Activated T-helper 2 cell treated with anti-CD3 and anti-CD28 coated beads, Interferon-gamma antibody, Interleukin-2, Interleukin-4, amounts not matched to agents 10 μg/mL and 5 μg/mL and 100 μg/mL, durations not matched to agents 14 hours and 24 hours and 36 hours (primary cell): ENCODE data around the gene HIRA. TPM values are rescaled to one million over a fixed set of nuclear protein-coding genes. Genes with fewer than 3 reads are reported as not detected.

ENCODE experiments used
- DNase-seq: peaks from one replicate; pipeline ENCODE4 v3.0.0; 2021; ENCODE audit warnings: low spot score
- H3K27ac Mint-ChIP-seq: one replicate; pipeline ENCODE4 v1.8.0; 2021; ENCODE audit warnings: mixed read lengths
- H3K27me3 Mint-ChIP-seq: one replicate; pipeline ENCODE4 v1.8.0; 2021; ENCODE audit warnings: low read depth, mixed read lengths
- H3K36me3 Mint-ChIP-seq: one replicate; pipeline ENCODE4 v1.8.0; 2021; ENCODE audit warnings: low read depth, mixed read lengths
- H3K4me1 Mint-ChIP-seq: one replicate; pipeline ENCODE4 v1.8.0; 2021; ENCODE audit warnings: low read depth, mixed read lengths
- H3K4me3 Mint-ChIP-seq: one replicate; pipeline ENCODE4 v1.8.0; 2021; ENCODE audit warnings: low read depth, mild to moderate bottlenecking, moderate library complexity, mixed read lengths
- H3K9me3 Mint-ChIP-seq: one replicate; pipeline ENCODE4 v1.8.0; 2021; ENCODE audit warnings: mixed read lengths
- intact Hi-C: fragments of 100-400 bp; cut with micrococcal nuclease; formaldehyde crosslinking; loops from one replicate; pipeline ENCODE4 v1.15.1; 2023
- total RNA-seq: library from RNA; stranded (reverse); gene quantifications from 2 replicates; pipeline ENCODE4 v1.2.3, GENCODE V29; 2022

The HIRA gene
- total RNA-seq, 1 donor from 2014 or later, result 36.0 TPM

DNA sequence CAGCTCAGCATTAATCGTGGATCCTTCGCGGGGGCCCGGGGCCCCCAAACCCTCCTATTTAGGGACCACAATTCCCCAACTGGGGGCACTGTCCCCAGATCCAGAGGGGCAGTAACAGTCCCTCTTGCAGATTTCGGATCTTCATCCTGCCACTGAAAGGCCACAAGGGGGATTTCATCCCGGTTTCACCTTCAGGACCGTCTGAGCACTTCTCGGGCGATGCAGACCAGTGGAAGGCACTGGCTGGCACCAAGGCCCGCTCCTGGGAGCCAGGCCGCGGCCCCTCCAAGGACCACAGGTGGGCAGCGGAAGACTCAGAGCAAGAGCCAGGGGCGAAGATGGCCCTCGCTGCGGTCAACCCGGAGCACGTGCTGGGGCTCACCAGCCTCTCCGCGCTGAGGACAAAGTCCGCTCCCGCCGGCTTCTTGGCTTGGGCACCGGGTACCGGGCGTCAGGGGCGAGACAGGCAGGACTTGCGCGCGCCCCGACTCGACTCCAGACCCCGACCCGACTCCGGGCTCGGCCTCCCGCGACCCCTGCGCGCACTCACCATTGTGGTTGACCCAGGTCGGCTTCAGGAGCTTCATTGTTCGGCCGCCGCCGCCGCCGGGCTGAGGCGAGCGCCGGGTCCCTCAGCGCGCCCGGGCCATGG, 517 bp downstream of the HIRA start:
- Mint-ChIP-seq H3K4me3 (peak overlapping the region; percentile 88), H3K27ac (peak overlapping the region; percentile 79), H3K27me3 (no peaks in the 10 kb centered on the region), H3K4me1 (peaks cover 47% of the 10 kb centered on the region), H3K36me3 (peaks cover 63% of the 10 kb centered on the region), H3K9me3 (no peaks in the 10 kb centered on the region)
- DNase-seq, result peak; percentile 31
- intact Hi-C loops, result loop anchor here (1.0 to 5.0 kb wide), 2 partner anchors 12 to 139 kb away; partner anchors contain the start of gene CLTCL1

DNA sequence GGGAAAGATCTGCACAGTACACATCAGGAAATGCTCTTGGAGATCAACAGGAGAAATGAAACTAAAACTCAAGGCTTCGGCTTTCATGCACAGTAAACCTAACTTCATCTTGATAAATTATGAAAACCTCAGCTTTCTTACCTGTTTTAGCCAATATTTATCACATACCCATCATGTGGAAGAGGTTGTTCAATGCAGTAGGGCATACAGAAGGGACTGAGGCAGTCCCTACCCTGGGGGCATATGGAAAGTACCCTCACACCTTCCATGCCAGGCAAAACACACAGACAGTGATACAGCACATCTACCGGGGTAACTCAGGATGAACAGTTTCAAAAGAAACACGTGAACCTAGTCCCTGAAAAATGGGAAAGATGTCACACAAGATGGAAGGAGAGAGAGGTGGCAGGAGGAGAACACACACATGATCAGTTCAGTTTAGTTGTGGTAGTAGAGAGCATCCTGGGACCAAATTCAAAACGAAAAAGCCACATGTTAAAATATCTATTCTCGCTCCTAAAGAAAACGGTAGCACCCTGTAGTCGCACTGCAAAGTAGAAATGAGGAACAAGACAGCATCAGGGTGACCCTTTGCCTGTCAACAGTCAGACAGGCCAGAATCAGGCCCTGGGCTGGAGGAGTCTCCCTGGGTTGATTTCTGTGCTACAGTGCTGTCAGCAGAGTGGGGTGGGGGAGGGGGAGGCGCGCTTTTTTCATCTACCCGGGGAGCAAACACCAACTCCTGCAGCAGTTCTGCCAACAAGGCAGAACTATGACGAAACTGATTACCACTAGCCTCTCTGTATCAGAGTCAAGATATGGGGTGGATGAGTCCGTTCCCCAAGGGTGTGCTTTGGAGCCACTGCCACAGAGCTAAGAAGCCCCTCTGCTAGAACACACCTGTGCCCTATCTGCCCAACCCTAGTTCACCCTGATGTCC, 1.3 kb downstream of the HIRA start:
- H3K9me3 Mint-ChIP-seq, result no peaks in the 10 kb centered on the region
- H3K36me3 Mint-ChIP-seq, result peaks cover 60% of the 10 kb centered on the region
- H3K4me1 Mint-ChIP-seq, result peaks cover 46% of the 10 kb centered on the region
- H3K4me3 Mint-ChIP-seq, result peak overlapping the region; percentile 88
- peak overlapping the region; percentile 79 for H3K27ac Mint-ChIP-seq
- intact Hi-C loops, result loop anchor here (1.0 to 5.0 kb wide), 2 partner anchors 11 to 138 kb away; partner anchors contain the start of gene CLTCL1
- DNase-seq, result peak; percentile 26
- no peaks in the 10 kb centered on the region for H3K27me3 Mint-ChIP-seq

DNA sequence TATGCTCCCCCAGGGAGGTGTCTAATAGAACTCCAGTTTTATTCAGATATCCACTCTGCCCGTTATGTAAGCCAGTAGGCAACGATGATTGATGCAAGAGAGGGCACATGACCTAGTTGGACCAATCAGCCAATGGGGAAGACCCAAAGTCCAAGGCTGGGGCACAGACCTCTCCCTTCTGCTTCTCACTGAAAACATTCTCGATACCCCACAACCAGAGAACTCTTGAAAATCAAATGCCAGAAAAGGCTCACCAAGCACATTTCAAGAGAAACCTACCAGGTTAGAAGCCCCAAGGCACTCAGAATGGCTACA, 7.4 kb downstream of the HIRA start:
- peaks cover 73% of the 10 kb centered on the region for H3K4me1 Mint-ChIP-seq
- H3K27ac Mint-ChIP-seq, result no peak overlapping the region
- H3K9me3 Mint-ChIP-seq, result no peaks in the 10 kb centered on the region
- no peak overlapping the region for H3K4me3 Mint-ChIP-seq
- no peaks in the 10 kb centered on the region for H3K27me3 Mint-ChIP-seq
- H3K36me3 Mint-ChIP-seq, result peaks cover 43% of the 10 kb centered on the region
- intact Hi-C loops, result no loop called here
- DNase-seq, result no peak

DNA sequence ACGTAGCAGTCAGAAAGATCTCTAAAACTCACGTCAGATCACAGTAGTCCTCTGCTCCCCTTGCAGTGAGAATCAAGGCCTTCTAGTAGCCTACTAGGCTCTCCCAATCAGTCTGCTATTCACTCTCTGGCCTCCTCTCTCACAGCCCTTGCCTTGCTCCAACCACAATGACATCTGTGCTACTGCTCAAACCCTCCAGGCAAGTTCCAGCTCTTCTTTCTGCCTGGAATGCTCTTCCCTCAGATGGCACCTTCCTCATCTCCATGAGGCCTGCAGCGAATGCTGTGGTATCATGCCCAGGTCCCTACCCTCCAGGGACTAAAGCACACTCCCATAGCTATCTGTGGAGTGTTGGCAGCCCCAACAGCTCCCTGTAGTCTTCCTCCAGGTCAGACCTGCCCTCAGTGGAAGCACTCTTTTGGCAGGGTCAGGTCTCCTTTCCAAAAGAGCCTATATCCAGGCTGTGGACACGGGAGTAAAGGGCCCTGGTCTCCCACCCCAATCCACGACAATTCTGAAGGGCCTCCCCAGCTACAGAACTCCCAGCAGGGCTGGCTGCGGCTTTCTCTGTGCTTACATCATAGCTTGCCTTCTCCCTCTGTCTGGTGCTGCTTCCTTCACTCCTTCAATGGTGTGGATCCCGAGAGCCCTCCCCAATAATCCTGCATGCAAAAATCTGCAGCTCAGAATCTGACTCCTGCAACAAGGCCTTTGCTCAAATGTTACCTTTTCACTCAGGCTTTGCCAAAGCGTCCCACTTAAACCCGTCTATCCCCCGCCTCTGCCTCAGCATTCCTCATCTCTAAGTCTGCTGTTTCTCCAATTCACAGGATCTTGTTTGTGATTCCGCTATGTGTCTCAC, 8.9 kb downstream of the HIRA start:
- peaks cover 40% of the 10 kb centered on the region for H3K36me3 Mint-ChIP-seq
- no peaks in the 10 kb centered on the region for H3K9me3 Mint-ChIP-seq
- DNase-seq, result no peak
- no peaks in the 10 kb centered on the region for H3K27me3 Mint-ChIP-seq
- H3K27ac Mint-ChIP-seq, result peak overlapping the region; percentile 42
- H3K4me1 Mint-ChIP-seq, result peaks cover 74% of the 10 kb centered on the region
- no peak overlapping the region for H3K4me3 Mint-ChIP-seq
- intact Hi-C loops, result no loop called here

DNA sequence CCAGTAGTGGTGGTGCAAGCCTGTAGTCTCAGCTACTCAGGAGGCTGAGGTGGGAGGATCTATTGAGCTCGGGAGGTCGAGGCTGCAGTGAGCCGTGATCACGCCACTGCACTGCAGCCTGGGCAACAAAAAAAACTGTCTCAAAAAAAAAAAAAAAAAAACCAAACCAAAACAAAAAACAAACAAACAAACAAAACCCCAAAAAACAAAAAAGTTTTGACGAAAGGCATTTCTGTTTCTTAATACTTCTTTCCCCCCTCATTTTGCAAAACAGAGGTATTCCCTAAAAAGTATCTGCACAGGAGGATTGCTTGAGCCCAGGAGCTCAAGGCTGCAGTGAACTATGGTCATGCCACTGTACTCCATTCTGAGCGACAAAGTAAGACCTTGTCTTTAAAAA, 11.2 kb downstream of the HIRA start:
- no peaks in the 10 kb centered on the region for H3K27me3 Mint-ChIP-seq
- H3K9me3 Mint-ChIP-seq, result no peaks in the 10 kb centered on the region
- intact Hi-C loops, result no loop called here
- no peak for DNase-seq
- peak overlapping the region; percentile 37 for H3K4me3 Mint-ChIP-seq
- peak overlapping the region; percentile 91 for H3K27ac Mint-ChIP-seq
- peaks cover 38% of the 10 kb centered on the region for H3K36me3 Mint-ChIP-seq
- H3K4me1 Mint-ChIP-seq, result peaks cover 64% of the 10 kb centered on the region

DNA sequence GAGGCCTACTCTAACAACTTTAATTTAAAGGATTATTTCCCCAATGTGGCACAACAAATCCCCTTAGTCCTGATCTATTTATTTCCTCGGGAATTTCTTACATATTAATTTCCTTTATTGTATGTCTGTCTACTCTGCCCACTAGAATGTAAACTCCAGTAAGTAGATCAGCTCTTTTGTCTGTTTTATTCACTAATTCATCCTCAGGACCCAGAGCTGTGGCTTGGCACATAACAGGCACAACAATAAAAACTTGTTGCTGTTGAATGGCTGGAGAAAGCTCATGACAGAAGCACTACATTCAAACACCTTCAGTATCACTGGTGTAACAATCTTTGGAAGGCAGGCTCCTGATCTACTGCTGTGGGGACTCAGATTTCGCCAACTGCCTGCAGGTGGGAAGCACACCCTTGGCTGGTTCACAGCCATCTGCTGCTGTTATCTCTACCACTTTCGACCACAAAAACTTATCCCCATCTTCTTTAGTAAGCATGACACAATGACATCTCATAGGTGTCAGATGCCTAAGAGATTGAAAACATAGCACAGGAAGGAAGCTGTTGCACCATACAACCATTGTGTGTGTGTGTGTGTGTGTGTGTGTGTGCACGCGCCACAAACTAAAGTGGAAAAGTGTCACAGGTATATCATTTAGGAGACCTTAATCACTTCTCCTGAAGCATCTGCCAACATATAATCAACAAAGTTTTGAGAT, 11.9 kb downstream of the HIRA start:
- intact Hi-C loops, result loop anchor here (1.0 kb wide), 1 partner anchor 11 kb away; no protein-coding TSS in a partner anchor

DNA sequence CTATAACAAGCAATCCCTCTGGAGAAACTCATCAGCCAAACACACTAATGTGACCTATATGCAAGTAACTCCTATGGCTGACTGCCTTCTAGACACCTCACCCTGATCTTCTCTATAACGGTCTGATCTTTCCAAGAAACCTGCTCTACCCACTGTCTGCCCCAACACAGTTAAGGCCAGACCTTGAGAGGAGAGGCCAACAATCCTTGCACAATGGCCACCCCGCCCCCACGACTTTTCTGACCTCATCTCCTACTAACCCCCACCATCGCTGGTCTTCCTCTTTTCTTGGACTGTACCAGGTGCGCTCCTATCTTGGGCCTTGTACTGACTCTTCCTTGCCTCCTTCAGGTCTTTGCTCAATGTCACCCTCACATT, 12.5 kb downstream of the HIRA start:
- DNase-seq, result no peak
- peaks cover 62% of the 10 kb centered on the region for H3K4me1 Mint-ChIP-seq
- intact Hi-C loops, result loop anchor here (1.0 kb wide), 1 partner anchor 11 kb away; no protein-coding TSS in a partner anchor

More for the DNA sequence above, 11.9 kb downstream of the HIRA start:
- peak overlapping the region; percentile 91 for H3K27ac Mint-ChIP-seq
- H3K4me3 Mint-ChIP-seq, result peak overlapping the region; percentile 37
- no peaks in the 10 kb centered on the region for H3K9me3 Mint-ChIP-seq
- peaks cover 35% of the 10 kb centered on the region for H3K36me3 Mint-ChIP-seq
- H3K27me3 Mint-ChIP-seq, result no peaks in the 10 kb centered on the region
- peaks cover 65% of the 10 kb centered on the region for H3K4me1 Mint-ChIP-seq
- peak; percentile 58 for DNase-seq

DNA sequence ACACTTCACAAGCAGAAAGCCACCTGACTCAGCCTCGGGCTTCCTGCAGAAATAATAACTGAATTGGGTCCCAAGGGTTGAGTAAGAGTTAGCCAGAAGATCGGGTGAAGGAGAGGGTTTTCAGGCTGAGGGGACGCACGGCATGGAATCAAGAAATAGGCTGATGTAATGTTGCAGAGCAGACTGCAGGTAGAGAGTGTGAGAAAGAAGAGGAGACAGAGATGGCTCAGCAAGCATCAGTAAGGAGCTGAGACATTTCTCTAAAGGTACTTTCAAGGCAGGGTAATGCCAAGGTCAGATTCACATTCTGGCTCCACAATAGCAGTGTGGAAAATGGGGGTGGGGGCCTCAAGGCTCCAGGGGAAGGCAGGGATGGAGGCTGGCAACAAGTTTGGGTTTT, 18.6 kb downstream of the HIRA start:
- Mint-ChIP-seq H3K27ac (no peak overlapping the region), H3K36me3 (peaks cover 37% of the 10 kb centered on the region), H3K27me3 (no peaks in the 10 kb centered on the region), H3K4me3 (no peak overlapping the region), H3K9me3 (no peaks in the 10 kb centered on the region), H3K4me1 (peaks cover 21% of the 10 kb centered on the region)
- intact Hi-C loops, result no loop called here
- no peak for DNase-seq

More for the DNA sequence above, 12.5 kb downstream of the HIRA start:
- Mint-ChIP-seq H3K4me3 (peak overlapping the region; percentile 37), H3K9me3 (no peaks in the 10 kb centered on the region), H3K27ac (peak overlapping the region; percentile 91), H3K27me3 (no peaks in the 10 kb centered on the region), H3K36me3 (peaks cover 35% of the 10 kb centered on the region)

DNA sequence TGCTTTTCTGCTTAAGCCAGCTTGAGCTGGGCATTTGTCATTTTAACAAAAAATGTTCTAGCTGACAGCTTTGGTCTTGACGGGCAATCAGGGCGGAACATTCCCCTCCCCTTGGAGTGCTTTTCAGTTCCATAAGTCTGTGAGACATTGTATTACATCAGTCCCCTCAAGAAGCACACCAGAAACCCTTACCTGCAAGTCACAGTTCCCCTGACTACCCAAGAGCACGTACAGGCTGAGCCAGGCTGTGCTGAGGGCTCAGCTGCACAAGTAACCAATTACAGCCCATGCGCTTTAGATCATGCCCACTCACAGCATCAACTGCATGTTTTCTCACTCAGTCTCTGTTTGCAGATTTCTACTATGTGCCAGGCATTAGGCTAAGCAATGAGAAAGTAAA, 19.1 kb downstream of the HIRA start:
- H3K27me3 Mint-ChIP-seq, result no peaks in the 10 kb centered on the region
- H3K27ac Mint-ChIP-seq, result no peak overlapping the region
- no peak overlapping the region for H3K4me3 Mint-ChIP-seq
- intact Hi-C loops, result no loop called here
- no peaks in the 10 kb centered on the region for H3K9me3 Mint-ChIP-seq
- no peak for DNase-seq
- peaks cover 18% of the 10 kb centered on the region for H3K4me1 Mint-ChIP-seq
- H3K36me3 Mint-ChIP-seq, result peaks cover 36% of the 10 kb centered on the region

DNA sequence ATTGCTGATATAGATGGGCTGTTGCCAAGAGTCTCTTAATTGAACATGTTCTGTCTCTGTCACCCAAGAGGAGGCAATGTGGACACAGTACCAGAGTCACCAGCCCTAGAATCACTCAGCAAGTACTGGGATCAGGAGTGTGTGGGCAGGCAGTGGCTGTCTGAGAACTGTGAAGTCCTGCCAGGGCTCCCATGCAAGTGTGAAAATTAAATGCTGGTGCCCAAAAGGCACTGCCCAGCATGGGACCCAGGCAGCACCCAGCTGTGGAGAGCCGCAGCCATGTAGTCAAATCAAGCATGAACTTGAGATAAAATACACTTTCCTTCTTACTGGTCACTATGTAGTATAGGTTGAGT, 19.9 kb downstream of the HIRA start:
- no peak for DNase-seq
- Mint-ChIP-seq H3K4me1 (peaks cover 18% of the 10 kb centered on the region), H3K4me3 (no peak overlapping the region), H3K36me3 (peaks cover 39% of the 10 kb centered on the region), H3K9me3 (no peaks in the 10 kb centered on the region), H3K27me3 (no peaks in the 10 kb centered on the region), H3K27ac (no peak overlapping the region)
- intact Hi-C loops, result no loop called here

DNA sequence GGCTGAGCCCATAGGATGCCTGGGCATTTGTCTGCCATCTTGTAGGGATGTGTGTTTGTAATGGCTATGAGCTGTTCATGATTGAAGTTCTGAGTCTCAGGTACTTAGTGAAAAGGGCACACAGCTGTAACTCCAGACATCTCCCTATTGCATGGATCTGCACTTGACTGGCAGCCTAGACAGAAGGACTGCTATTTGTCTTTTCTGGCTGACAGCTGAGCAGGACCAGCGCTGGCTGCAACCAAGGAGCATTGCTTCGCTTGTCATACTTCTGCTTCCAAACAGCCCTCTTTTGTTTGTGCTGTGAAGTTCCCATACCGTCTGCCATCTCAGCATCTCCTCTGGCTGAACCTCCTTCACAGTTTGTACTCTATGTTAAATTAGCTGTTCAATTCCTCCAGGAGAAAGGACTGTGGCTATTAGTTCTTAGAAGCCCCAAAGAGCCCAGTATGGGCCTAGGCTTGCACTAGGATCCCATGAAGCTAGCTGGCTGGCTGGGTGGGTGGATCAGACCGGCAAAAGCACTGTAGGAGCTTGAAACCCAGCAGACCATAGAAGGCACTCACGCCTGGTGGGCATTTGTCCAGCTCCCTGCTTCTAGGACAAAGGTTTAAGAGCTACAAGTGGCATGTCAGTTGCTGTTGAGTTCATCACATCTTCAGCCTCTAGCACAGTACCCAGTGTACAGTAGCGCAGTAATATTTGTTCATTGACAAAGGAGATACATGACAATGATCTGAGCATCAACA, 20.4 kb downstream of the HIRA start:
- intact Hi-C loops, result no loop called here
- Mint-ChIP-seq H3K9me3 (no peaks in the 10 kb centered on the region), H3K27ac (no peak overlapping the region), H3K27me3 (no peaks in the 10 kb centered on the region), H3K4me1 (peaks cover 19% of the 10 kb centered on the region), H3K4me3 (no peak overlapping the region), H3K36me3 (peaks cover 40% of the 10 kb centered on the region)
- DNase-seq, result no peak
